GM18526 (cell line): Measurements from ENCODE around the gene TLE2.

Experiments used
- POLR2A ChIP-seq: IDR thresholded peaks from 3 replicates; pipeline ENCODE4 v1.6.1; 2011; ENCODE audit not compliant: insufficient read length; ENCODE audit errors: extremely low read depth

Gene TLE2

GRCh38 chr19:3046698-3047495, 17.8 kb upstream of the TLE2 start:
- TF ChIP-seq POLR2A = no peak

GRCh38 chr19:3045885-3046697, 17.0 kb upstream of the TLE2 start:
- TF ChIP-seq POLR2A = no peak

- TF ChIP-seq POLR2A = no peak
These were observed 16.1 kb upstream of the TLE2 start for GRCh38 chr19:3045191-3045590.

- TF ChIP-seq POLR2A = no peak
These were observed 13.7 kb upstream of the TLE2 start for GRCh38 chr19:3042621-3043267.

- TF ChIP-seq POLR2A = no peak
These were observed 12.9 kb upstream of the TLE2 start for GRCh38 chr19:3041761-3042620.

GRCh38 chr19:3041327-3041726, 12.2 kb upstream of the TLE2 start:
- no peak for TF ChIP-seq POLR2A

GRCh38 chr19:3039641-3040077, 10.6 kb upstream of the TLE2 start:
- no peak for TF ChIP-seq POLR2A

GRCh38 chr19:3039125-3039524, 10.0 kb upstream of the TLE2 start:
- TF ChIP-seq POLR2A = no peak

GRCh38 chr19:3038214-3038613, 9.1 kb upstream of the TLE2 start:
- TF ChIP-seq POLR2A = no peak

- TF ChIP-seq POLR2A = peak; percentile 50
These were observed 7.3 kb upstream of the TLE2 start for GRCh38 chr19:3036119-3036976.

- peak; percentile 57 for TF ChIP-seq POLR2A
These were observed 6.5 kb upstream of the TLE2 start for GRCh38 chr19:3035542-3036118.

GRCh38 chr19:3034656-3035541, 5.8 kb upstream of the TLE2 start:
- no peak for TF ChIP-seq POLR2A

GRCh38 chr19:3034406-3034655, 5.3 kb upstream of the TLE2 start:
- TF ChIP-seq POLR2A = no peak
